Prostate gland (tissue), 2 donors: ENCODE results near the gene HMGXB3.

Source experiments
- CTCF ChIP-seq, 4 experiments: fragments of 200-600 bp in 2 of 4; fragments of 450-650 bp in 2 of 4; sonication (generic) in 2 of 4; IDR thresholded peaks; 1 replicate in 3 of 4; 2 replicates in 1 of 4; pipeline ENCODE4 v1.5.1; 2016 to 2019; ENCODE audit warnings: antibody characterized with exemption in 4 of 4, mild to moderate bottlenecking in 2 of 4, moderate library complexity in 2 of 4
- POLR2AphosphoS5 ChIP-seq: sonication (generic); formaldehyde crosslinking; IDR thresholded peaks from one replicate; pipeline ENCODE4 v1.6.1; 2017; ENCODE audit warnings: antibody characterized with exemption

- TF ChIP-seq CTCF (IDR thresholded peaks at IDR 0.05) (no peak), POLR2AphosphoS5 (no peak)
Observed at GRCh38 chr5:150068472-150068871, 67.9 kb downstream of the HMGXB3 start.
